WERI-Rb-1 (cell line): ENCODE measurements around the gene LHFPL2.

ENCODE experiments used
- DNase-seq: peaks from one replicate; pipeline ENCODE4 v3.0.0-alpha.2; 2020
- H3K27ac ChIP-seq: fragments of 250-450 bp; sonication (Bioruptor Pico); 2 replicates; pipeline ENCODE4 v1.5.1; 2020; ENCODE audit warnings: mild to moderate bottlenecking, moderate library complexity
- H3K27me3 ChIP-seq: fragments of 250-450 bp; sonication (Bioruptor Pico); 2 replicates; pipeline ENCODE4 v1.5.1; 2021; ENCODE audit warnings: mild to moderate bottlenecking, low read depth, moderate library complexity; ENCODE audit not compliant: insufficient read depth, severe bottlenecking
- H3K36me3 ChIP-seq: fragments of 250-450 bp; sonication (Bioruptor Pico); 2 replicates; pipeline ENCODE4 v1.5.1; 2020; ENCODE audit warnings: mild to moderate bottlenecking, moderate library complexity
- H3K4me3 ChIP-seq: 2 replicates; pipeline ENCODE4 v1.5.1; 2011; ENCODE audit warnings: low read depth, mild to moderate bottlenecking, control low read depth, low read length
- H3K9me3 ChIP-seq: fragments of 250-450 bp; sonication (Bioruptor Pico); 2 replicates; pipeline ENCODE4 v1.5.1; 2021; ENCODE audit warnings: mild to moderate bottlenecking, moderate library complexity; ENCODE audit not compliant: severe bottlenecking
- CTCF ChIP-seq: IDR thresholded peaks from 2 replicates; pipeline ENCODE4 v1.5.1; 2011; ENCODE audit warnings: low read depth, mild to moderate bottlenecking, control low read depth, inconsistent platforms, low read length

Gene LHFPL2

GRCh38 chr5:78642701-78643100 lies 5.9 kb downstream of the LHFPL2 start:
- H3K4me3 ChIP-seq: no peak overlapping the region
- peaks cover 16% of the 10 kb centered on the region for H3K36me3 ChIP-seq
- DNase-seq: no peak
- no peaks in the 10 kb centered on the region for H3K9me3 ChIP-seq
- no peak overlapping the region for H3K27ac ChIP-seq
- H3K27me3 ChIP-seq: no peaks in the 10 kb centered on the region
- no peak for TF ChIP-seq CTCF

GRCh38 chr5:78640662-78641474 lies 7.7 kb downstream of the LHFPL2 start:
- Histone ChIP-seq H3K36me3 (peaks cover 8% of the 10 kb centered on the region), H3K4me3 (no peak overlapping the region), H3K27ac (no peak overlapping the region), H3K9me3 (no peaks in the 10 kb centered on the region), H3K27me3 (no peaks in the 10 kb centered on the region)
- DNase-seq: no peak
- no peak for TF ChIP-seq CTCF

DNA sequence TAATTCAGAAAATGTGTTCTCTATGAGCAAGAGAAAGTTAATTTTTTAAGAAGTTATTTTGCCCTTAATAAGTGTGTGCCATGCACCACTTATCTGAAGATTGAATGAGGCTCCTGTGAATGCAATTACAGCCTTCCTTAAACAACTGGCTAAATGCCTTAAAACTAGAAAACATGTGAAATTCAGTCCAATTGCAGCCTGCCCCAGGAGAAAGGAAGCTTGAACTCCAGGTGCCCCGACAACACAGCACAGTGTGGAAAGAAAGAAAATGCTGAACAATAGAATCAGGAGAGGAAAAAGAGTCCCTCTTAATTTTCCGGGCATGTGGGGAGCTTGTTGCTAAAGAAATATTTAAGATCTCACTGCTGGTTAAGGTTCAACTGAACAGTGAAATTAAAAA lies 8.8 kb downstream of the LHFPL2 start:
- no peak for TF ChIP-seq CTCF
- Histone ChIP-seq H3K9me3 (no peaks in the 10 kb centered on the region), H3K27me3 (no peaks in the 10 kb centered on the region), H3K4me3 (no peak overlapping the region), H3K27ac (no peak overlapping the region), H3K36me3 (peaks cover 5% of the 10 kb centered on the region)
- DNase-seq: no peak

- no peak overlapping the region for H3K27ac ChIP-seq
- no peak for TF ChIP-seq CTCF
- no peak for DNase-seq
- H3K4me3 ChIP-seq: no peak overlapping the region
- H3K27me3 ChIP-seq: no peaks in the 10 kb centered on the region
- no peaks in the 10 kb centered on the region for H3K9me3 ChIP-seq
- no peaks in the 10 kb centered on the region for H3K36me3 ChIP-seq
These were observed 9.5 kb downstream of the LHFPL2 start for GRCh38 chr5:78638973-78639669.

DNA sequence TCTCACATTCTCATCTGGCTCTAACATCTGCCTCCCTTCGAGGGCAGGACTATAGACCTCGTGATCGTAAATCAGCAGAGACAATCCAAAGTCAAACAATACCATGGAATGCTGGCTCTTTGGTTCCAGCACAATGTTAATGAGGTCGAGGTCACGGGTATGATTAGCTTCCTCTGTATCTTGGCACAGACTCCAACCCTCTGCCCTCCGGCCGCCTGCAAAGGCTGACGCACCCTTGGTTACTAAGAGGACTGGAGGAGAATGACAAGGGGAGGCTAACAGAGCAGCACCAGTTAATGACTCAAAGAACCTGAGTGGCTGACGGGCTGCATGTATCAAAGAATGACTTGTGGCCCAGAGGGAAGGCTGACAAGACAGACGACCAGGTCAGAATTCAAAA lies 10.1 kb downstream of the LHFPL2 start:
- no peaks in the 10 kb centered on the region; the same call in 1 of the 2 replicates for H3K36me3 ChIP-seq
- H3K4me3 ChIP-seq: no peak overlapping the region
- no peak for TF ChIP-seq CTCF
- no peaks in the 10 kb centered on the region for H3K9me3 ChIP-seq
- DNase-seq: no peak
- H3K27ac ChIP-seq: no peak overlapping the region
- no peaks in the 10 kb centered on the region for H3K27me3 ChIP-seq
